ENCODE results near the gene TSPAN10. TPM values are rescaled to one million over a fixed set of nuclear protein-coding genes. Genes with fewer than 3 reads are reported as not detected.
A peak's percentile ranks its signal among the peaks of the same experiment; 100 is the strongest.

The TSPAN10 gene
- total and polyA plus RNA-seq, 2 of the 13 experiments (the other 11 are each of a cell fraction or from before 2014, with no cell fraction given), result 0.54 to 0.75 TPM

- TF ChIP-seq HMGXB3 (CRISPR knock-in tag; IDR thresholded peaks at IDR 0.05; ENCODE audit: borderline replicate concordance) (peak; percentile 84; the same call in 1 of the 2 replicates), ZNF207 (IDR thresholded peaks at IDR 0.05; ENCODE audit: borderline replicate concordance) (no peak), BRD4 (CRISPR knock-in tag; IDR thresholded peaks at IDR 0.05) (peak; percentile 98), SOX13 (IDR thresholded peaks at IDR 0.05) (no peak), SOX13 (CRISPR knock-in tag; conservative IDR thresholded peaks at IDR 0.05 in 1 of 2, IDR thresholded peaks at IDR 0.05 in 1 of 2) (peak in 1 of 2 experiments; percentile 70; a peak in 1 of 4 replicates), CEBPG (CRISPR knock-in tag; IDR thresholded peaks at IDR 0.05) (peak; percentile 58), SRY (CRISPR knock-in tag; IDR thresholded peaks at IDR 0.05) (peak; percentile 52; the same call in 1 of the 2 replicates), ELK4 (CRISPR knock-in tag; IDR thresholded peaks at IDR 0.05; ENCODE audit: borderline replicate concordance) (no peak), THRA (CRISPR knock-in tag; IDR thresholded peaks at IDR 0.05; ENCODE audit: borderline replicate concordance) (peak; percentile 81), SAFB2 (CRISPR knock-in tag; IDR thresholded peaks at IDR 0.05; ENCODE audit: borderline replicate concordance, low read depth) (peak; percentile 57; the same call in 1 of the 2 replicates), ZC3H4 (CRISPR knock-in tag; IDR thresholded peaks at IDR 0.05; ENCODE audit: borderline replicate concordance) (peak; percentile 58; the same call in 1 of the 2 replicates), CCDC6 (CRISPR knock-in tag; IDR thresholded peaks at IDR 0.05) (peak; percentile 99), KMT2A (CRISPR knock-in tag; IDR thresholded peaks at IDR 0.05) (peak; percentile 99), SKIL (CRISPR knock-in tag; IDR thresholded peaks at IDR 0.05; ENCODE audit: borderline replicate concordance) (peak; percentile 32; the same call in 1 of the 2 replicates), ZNF800 (CRISPR knock-in tag; IDR thresholded peaks at IDR 0.05) (no peak; the same call in 1 of the 2 replicates), ZNF33B (CRISPR knock-in tag; IDR thresholded peaks at IDR 0.05) (no peak; the same call in 1 of the 2 replicates), PHB2 (IDR thresholded peaks at IDR 0.05; ENCODE audit: partially characterized antibody) (no peak)
Measured at GRCh38 chr17:81636505-81637288, at the start of gene TSPAN10, which contains the start of gene NPLOC4 (continued).

Data from HepG2 (cell line).